Nephron progenitor cell (in vitro differentiated cells): ENCODE data around the gene MFAP3.

Source experiments
- DNase-seq: peaks from one replicate; pipeline ENCODE4 v3.0.0; 2021
- H3K27ac Mint-ChIP-seq: 2 replicates; pipeline ENCODE4 v1.8.0; 2021; ENCODE audit warnings: mild to moderate bottlenecking, moderate library complexity, mixed read lengths
- H3K27me3 Mint-ChIP-seq: 2 replicates; pipeline ENCODE4 v1.8.0; 2021; ENCODE audit warnings: mild to moderate bottlenecking, low read depth, mixed read lengths; ENCODE audit not compliant: poor library complexity
- H3K36me3 Mint-ChIP-seq: 2 replicates; pipeline ENCODE4 v1.8.0; 2021; ENCODE audit warnings: low read depth, mixed read lengths
- H3K4me1 Mint-ChIP-seq: 2 replicates; pipeline ENCODE4 v1.8.0; 2021; ENCODE audit warnings: mixed read lengths
- H3K4me3 Mint-ChIP-seq: 2 replicates; pipeline ENCODE4 v1.8.0; 2021; ENCODE audit warnings: mild to moderate bottlenecking, moderate library complexity, mixed read lengths
- H3K9me3 Mint-ChIP-seq: 2 replicates; pipeline ENCODE4 v1.8.0; 2021; ENCODE audit warnings: mild to moderate bottlenecking, moderate library complexity, mixed read lengths
- TF ChIP-seq, protein P1 (sequence below): fragments of 200-600 bp; sonication (generic); IDR thresholded peaks from 2 replicates; pipeline ENCODE4 v1.5.0; 2021; ENCODE audit warnings: antibody characterized with exemption

The MFAP3 gene

DNA sequence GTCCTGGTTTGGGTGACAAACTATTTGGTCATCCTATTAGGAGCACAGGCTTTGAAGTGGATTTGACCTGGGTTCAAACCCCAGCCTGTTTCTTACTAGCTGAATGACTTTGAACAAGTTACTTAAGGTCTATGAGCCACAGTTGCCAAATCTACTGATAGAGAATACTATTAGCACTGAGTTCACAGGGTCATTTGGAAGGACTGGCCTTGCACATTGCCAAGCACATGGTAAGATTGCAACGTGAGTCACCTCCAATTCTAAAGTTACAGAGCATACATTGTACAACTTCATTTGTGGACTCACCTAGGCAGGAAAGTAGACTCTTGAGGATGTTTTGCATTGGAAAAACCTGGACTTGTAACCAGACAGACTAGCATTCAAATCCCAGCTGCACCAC lies 38.9 kb downstream of the MFAP3 start:
- H3K27me3 Mint-ChIP-seq: peaks cover 45% of the 10 kb centered on the region
- TF ChIP-seq, protein P1, sequence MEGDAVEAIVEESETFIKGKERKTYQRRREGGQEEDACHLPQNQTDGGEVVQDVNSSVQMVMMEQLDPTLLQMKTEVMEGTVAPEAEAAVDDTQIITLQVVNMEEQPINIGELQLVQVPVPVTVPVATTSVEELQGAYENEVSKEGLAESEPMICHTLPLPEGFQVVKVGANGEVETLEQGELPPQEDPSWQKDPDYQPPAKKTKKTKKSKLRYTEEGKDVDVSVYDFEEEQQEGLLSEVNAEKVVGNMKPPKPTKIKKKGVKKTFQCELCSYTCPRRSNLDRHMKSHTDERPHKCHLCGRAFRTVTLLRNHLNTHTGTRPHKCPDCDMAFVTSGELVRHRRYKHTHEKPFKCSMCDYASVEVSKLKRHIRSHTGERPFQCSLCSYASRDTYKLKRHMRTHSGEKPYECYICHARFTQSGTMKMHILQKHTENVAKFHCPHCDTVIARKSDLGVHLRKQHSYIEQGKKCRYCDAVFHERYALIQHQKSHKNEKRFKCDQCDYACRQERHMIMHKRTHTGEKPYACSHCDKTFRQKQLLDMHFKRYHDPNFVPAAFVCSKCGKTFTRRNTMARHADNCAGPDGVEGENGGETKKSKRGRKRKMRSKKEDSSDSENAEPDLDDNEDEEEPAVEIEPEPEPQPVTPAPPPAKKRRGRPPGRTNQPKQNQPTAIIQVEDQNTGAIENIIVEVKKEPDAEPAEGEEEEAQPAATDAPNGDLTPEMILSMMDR: no peak
- H3K9me3 Mint-ChIP-seq: no peaks in the 10 kb centered on the region
- H3K27ac Mint-ChIP-seq: no peak overlapping the region
- DNase-seq: no peak
- no peaks in the 10 kb centered on the region for H3K36me3 Mint-ChIP-seq
- H3K4me1 Mint-ChIP-seq: peaks cover 18% of the 10 kb centered on the region
- no peak overlapping the region for H3K4me3 Mint-ChIP-seq

DNA sequence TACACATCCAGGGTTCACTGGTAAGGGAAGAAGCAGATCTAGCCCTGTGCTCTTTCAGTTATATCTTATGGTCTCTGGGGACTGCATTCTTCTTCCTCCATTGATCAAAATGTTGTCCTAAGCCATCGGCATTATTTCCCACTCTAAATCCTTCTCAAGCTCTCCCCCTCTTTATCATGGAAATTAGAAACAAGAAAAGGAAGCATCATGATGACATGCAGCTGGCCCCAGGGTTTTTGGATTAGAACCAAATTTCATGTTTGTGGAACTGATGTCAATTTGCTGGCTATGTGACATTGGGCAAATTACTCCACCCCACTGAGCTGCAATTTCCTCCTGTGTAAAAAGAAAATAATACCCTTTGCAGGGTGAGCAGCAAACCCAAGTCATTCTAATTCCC lies 39.5 kb downstream of the MFAP3 start:
- TF ChIP-seq, protein P1: no peak
- DNase-seq: no peak
- H3K36me3 Mint-ChIP-seq: no peaks in the 10 kb centered on the region
- H3K27ac Mint-ChIP-seq: no peak overlapping the region
- H3K4me3 Mint-ChIP-seq: no peak overlapping the region
- peaks cover 12% of the 10 kb centered on the region for H3K4me1 Mint-ChIP-seq
- no peaks in the 10 kb centered on the region for H3K9me3 Mint-ChIP-seq
- H3K27me3 Mint-ChIP-seq: peaks cover 40% of the 10 kb centered on the region

DNA sequence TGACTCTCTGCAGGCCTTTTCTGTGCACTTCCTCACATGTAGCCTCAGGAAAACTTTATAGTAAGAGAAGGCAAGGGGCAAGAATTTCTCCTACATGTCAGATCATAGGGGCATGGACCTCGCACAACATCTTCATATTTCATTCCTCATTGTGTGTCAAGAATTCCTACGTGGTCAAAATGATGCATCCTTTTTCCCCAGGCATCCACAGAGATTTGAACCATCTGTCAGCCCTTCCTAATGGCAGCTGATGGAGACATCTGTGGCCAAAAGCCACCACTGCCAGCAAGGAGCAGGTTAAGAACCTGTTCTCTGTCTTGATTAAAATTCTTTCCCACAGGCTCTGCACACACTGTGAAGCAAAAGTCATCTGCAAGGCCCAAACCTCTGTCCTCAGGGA lies 42.5 kb downstream of the MFAP3 start:
- peaks cover 38% of the 10 kb centered on the region for H3K4me1 Mint-ChIP-seq
- H3K27me3 Mint-ChIP-seq: peaks cover 38% of the 10 kb centered on the region
- no peak overlapping the region for H3K4me3 Mint-ChIP-seq
- H3K27ac Mint-ChIP-seq: no peak overlapping the region
- no peaks in the 10 kb centered on the region for H3K36me3 Mint-ChIP-seq
- H3K9me3 Mint-ChIP-seq: no peaks in the 10 kb centered on the region
- TF ChIP-seq, protein P1: no peak
- no peak for DNase-seq

DNA sequence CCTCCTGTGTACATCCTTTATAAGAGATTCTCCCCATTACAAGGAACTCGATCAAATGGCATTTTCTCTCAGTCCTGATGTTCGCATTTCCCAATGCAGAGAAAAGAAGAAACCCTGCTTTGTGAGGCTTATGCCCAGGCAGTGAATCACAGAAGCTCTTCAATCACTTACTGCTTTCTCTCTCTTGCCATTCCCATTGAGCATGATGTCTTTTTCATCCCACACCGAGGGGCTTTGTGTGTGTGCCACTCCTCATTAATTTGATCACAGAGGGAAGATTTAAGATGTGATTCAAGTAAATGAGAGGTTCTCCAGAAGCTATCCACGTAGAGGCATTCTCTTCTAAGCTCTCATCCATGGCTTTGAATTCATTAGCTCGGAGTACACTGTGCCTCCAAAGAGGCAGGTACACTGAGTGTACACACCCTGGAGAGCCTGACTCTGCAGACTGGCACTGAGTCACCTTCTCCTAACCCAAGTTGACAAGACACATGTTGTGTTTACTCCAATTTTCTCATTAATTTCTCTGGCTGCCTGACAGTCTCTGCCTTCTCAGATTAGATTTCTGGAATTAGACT lies 45.4 kb downstream of the MFAP3 start:
- H3K9me3 Mint-ChIP-seq: no peaks in the 10 kb centered on the region
- no peaks in the 10 kb centered on the region for H3K36me3 Mint-ChIP-seq
- peaks cover 42% of the 10 kb centered on the region for H3K4me1 Mint-ChIP-seq
- TF ChIP-seq, protein P1: no peak
- no peak overlapping the region for H3K27ac Mint-ChIP-seq
- no peak for DNase-seq
- no peak overlapping the region for H3K4me3 Mint-ChIP-seq
- H3K27me3 Mint-ChIP-seq: peaks cover 29% of the 10 kb centered on the region

DNA sequence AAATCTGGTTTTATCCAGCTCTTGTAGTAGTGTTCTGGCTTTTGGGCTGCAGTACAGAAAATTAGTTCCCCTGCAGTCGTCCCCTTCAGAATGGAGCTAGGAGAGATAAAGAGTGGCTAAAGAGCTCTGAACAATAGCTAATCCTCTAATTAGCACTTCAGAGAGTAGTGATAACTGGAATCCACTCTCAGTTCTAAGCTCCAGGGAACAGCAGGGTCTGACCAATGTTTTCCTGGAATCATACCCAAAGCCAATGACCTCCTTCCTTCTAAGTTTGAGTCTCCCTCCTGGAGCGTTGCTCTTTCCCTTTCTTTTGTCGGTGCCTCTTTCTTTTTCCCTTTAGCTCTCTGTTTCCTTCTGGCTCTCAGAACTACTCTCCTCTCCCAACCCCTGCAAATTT lies 47.4 kb downstream of the MFAP3 start:
- no peaks in the 10 kb centered on the region for H3K9me3 Mint-ChIP-seq
- H3K27me3 Mint-ChIP-seq: peaks cover 28% of the 10 kb centered on the region
- peaks cover 42% of the 10 kb centered on the region for H3K4me1 Mint-ChIP-seq
- no peak overlapping the region for H3K27ac Mint-ChIP-seq
- no peak for DNase-seq
- no peaks in the 10 kb centered on the region for H3K36me3 Mint-ChIP-seq
- H3K4me3 Mint-ChIP-seq: no peak overlapping the region
- TF ChIP-seq, protein P1: no peak

DNA sequence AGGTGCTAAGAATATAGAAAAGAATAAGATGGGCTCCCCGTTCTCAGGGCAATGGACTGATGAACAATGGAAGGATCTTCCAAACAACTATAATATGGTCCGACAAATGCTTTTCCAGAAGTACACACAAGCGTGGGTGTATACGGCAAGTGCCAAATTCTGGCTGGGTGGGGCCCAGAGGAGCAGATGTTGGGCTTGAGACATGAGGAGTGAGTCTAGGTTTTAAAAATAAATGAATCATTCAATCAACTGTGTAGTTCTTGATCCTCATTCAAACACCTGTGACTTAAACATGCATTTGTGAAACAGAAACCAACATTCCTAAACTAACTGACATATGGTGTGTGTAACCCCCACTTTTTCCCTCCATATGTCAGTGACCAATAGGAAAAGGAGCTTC lies 47.9 kb downstream of the MFAP3 start:
- DNase-seq: no peak
- Mint-ChIP-seq H3K9me3 (no peaks in the 10 kb centered on the region), H3K27me3 (peaks cover 25% of the 10 kb centered on the region), H3K36me3 (no peaks in the 10 kb centered on the region), H3K27ac (no peak overlapping the region), H3K4me1 (peaks cover 45% of the 10 kb centered on the region), H3K4me3 (no peak overlapping the region)
- TF ChIP-seq, protein P1: no peak
